ENCODE data around the gene ITSN2.

ITSN2 gene

GRCh38 chr2:24332791-24333540, 27.4 kb downstream of the ITSN2 start:
- DNase-seq: no peak

DNA sequence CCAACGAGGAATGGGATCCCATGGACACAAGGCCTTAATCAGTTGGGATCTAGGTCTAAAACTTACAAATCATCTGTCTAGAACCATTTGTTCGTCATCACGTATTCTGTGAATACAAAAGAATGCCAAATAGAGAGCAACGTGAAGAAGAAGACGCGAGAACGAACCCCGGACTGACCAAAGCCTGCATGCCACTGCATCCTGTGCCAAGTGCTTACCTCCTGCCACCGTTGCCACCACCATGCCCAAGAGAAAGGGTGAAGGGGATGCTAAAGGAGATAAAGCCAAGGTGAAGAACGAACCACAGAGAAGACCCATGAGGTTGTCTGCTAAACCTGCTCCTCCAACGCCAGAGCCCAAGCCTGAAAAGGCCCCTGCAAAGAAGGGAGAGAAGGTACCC, 30.2 kb downstream of the ITSN2 start:
- DNase-seq: no peak

- no peak for DNase-seq
These were observed 30.6 kb downstream of the ITSN2 start for GRCh38 chr2:24329700-24330099.

- DNase-seq: no peak
These were observed 32.3 kb downstream of the ITSN2 start for GRCh38 chr2:24328010-24328409.

DNA sequence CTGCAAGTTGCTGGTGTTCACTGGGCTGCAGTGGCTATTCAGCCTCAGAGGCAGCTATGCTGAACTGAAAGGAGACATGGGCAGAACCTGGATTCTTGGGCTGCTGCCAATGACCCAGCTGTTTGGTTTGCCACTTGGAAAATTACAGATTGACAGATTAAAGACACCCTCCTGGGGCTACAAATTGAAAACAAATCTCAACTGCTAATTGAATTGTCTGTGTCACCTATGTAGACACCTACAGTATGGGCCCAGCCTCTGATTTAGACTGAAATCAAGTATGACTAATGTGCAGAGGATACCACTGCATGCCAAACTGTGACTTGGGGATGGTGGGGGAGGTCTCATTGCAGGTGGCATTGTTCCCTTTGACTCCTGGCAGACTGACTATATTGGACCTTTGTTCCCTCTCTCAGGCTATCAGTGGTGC, 42.8 kb downstream of the ITSN2 start:
- DNase-seq: no peak

- no peak for DNase-seq
These were observed 44.7 kb downstream of the ITSN2 start for GRCh38 chr2:24315669-24316068.

DNA sequence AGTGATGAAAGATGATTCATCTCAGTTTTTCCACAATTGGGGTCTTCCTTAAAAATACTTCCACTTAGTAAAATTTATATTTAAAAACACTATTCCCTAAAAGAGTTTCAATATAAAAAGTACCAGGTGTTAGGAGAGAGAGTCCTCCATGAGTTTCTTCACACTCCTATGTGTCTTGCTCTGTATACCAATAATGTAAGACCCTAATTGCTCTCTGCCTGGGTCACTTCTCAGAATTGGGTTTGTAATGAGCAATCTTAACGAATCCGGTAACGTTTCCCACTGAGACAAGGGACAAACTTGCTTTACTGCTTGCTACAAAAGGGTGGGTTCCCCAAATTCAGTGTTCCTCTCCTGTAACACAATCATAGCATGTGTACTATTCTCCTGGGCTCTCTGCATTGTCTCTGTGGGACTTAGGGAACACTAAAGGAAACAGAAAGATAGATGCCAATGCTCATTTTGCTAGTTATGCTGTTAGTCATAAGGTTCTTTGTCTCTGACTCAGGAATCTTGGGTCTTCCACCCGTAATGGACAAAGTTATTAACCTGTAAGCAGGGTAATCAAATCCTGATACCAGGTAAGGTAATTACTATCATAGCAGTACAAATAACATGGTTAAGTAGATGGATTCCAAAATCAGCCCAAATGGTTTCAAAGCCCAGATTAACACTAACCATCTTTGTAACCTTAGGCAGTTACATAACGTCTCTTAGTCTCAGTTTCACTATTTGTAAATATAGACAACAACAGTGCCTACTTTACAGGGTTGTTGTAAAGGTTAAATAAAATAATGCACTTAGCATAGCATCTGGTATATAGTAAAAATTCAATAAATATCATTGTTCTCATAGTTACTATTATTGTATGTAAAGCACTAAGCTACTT, 46.3 kb downstream of the ITSN2 start:
- DNase-seq: no peak

DNA sequence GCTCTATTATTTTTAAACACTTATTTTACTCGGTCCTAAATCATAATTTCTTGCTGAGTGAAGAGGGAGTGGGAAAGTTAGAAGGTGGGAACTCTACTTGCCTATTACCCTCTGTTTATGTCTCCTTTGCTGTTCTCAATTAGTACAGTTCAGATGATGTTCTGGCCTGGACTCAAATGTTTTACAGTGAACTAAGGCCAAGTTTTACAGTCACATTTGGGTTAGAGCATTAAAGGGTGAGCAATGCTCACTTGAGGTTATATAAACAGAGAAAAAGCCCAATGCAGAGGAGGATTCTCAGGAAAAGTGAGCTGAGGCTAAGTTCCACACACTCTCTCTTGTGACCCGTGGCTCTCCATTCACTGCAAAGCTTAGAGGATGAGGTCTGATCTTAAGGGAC, 52.4 kb downstream of the ITSN2 start:
- DNase-seq: no peak

- no peak for DNase-seq
These were observed 55.7 kb downstream of the ITSN2 start for GRCh38 chr2:24304631-24305030.

- DNase-seq: no peak
These were observed 56.2 kb downstream of the ITSN2 start for GRCh38 chr2:24304098-24304497.

GRCh38 chr2:24301599-24301998, 58.7 kb downstream of the ITSN2 start:
- no peak for DNase-seq

DNA sequence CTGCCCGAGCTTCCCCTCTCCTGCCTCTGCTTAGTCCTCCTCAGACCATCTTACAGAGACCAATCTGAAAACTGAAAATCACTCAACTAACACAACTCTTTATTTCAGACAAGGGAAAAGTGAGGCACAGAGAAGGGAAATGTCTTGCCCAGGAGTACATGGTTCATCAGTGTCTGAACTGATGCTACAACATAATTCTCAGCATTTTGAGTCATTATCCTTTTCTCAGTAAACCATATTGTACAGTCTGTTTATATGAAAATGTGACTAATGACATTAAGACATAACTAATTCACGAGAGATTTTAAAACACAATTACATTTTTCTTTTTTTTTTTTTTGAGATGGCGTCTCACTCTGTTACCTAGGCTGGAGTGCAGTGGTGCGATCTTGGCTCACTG, 62.7 kb downstream of the ITSN2 start:
- no peak for DNase-seq

- no peak for DNase-seq
These were observed 73.2 kb downstream of the ITSN2 start for GRCh38 chr2:24287171-24287570.

- DNase-seq: no peak
These were observed 74.7 kb downstream of the ITSN2 start for GRCh38 chr2:24285484-24286152.

DNA sequence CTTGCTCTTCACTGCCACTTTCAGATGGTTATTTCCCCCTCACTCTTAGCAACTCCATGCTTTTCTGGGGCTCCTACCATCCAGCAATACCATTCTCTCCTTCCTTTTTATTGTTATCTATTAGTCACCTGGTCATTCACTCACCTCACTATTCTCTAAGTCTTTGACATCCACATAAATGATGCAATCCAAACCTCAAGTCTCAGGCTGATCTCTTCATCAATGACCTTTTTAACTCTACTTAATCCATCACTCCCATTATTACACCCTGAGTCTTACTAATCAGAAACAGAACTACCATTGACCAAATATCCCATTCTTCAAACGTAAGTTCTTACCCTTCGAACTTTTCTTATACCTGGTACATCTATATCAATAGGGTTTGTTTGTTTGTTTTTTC, 79.7 kb downstream of the ITSN2 start:
- DNase-seq: no peak

- no peak for DNase-seq
These were observed 80.2 kb downstream of the ITSN2 start for GRCh38 chr2:24280161-24280560.

DNA sequence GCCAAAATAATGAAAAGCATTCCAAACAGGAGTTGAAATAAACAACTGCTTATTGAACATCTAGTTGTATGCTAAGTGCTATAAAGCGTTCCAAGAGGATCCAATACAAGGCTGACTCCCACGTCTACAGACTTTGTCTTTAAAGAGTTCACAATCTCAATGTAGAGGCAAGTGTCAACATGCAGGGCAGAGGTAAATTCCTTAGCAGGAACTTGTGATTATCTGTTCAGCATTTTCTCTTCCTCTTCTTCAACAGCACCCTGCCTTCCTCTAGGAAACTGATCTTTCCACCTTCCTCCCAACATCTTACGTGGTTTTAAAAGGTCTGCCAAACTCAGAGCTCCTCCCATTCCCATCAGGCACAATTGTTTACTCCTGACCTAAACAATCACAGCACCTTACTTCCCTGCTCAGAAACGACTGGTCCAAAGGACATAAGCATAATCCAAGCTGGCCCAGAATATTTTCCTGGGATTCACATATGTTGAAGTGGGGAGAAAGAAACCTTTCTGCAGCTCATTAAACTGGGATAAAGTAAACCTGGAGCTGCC, 83.9 kb downstream of the ITSN2 start:
- DNase-seq: no peak

DNA sequence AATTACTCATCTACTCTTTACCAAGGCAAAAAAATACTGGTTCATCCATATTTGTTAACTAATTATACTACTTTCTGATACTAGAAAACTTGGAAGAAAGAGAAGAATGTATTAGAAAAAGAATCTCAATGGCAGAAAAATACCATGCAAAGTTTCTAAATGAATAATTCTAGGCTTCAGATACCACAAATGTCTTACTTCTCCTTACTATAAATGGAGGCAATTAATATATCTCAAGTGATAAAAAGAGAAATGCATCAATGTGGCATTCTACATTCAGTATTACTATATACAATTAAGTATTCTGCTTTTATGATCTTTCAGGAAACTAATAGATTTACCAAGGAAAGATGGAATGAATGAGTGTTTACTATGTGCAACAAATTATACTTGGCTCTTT, 85.5 kb downstream of the ITSN2 start:
- DNase-seq: no peak

DNA sequence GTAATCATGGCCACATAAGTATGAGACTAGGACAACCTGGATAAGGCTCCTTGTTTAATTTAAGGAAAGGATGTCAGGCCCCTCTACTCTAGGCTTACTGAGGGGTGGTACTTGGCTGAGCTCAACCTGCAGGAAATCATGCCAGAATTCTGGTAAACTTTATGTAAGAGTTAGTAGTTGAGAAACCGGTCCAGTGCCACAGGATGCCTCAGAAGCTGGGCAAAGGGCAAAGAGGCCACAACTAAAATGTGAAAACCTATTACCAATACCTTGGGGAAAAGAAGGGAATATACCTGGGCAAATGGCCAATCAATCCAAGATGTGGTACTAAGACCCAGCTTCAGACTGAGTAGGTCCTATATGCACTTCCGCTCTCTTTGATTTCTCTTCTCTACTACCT, 86.7 kb downstream of the ITSN2 start:
- no peak for DNase-seq

DNA sequence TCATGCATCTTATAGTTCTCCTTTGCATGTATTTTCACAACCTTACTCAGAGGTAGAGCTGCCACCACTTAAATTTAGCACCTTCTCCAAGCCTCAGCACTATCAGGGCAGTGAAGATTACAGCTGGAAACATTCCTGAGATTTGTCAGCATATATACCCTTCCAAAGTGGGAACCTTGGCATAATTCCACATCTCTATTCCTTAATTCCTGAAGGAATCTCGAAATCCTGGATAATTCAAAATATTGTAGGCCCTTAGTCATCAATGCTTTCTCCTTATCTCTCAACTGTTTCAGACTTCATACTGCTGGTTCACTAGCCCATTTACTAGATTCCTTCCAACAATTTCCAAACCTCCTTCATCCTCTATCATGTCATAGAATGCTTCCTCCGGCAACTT, 87.4 kb downstream of the ITSN2 start:
- no peak for DNase-seq

DNA sequence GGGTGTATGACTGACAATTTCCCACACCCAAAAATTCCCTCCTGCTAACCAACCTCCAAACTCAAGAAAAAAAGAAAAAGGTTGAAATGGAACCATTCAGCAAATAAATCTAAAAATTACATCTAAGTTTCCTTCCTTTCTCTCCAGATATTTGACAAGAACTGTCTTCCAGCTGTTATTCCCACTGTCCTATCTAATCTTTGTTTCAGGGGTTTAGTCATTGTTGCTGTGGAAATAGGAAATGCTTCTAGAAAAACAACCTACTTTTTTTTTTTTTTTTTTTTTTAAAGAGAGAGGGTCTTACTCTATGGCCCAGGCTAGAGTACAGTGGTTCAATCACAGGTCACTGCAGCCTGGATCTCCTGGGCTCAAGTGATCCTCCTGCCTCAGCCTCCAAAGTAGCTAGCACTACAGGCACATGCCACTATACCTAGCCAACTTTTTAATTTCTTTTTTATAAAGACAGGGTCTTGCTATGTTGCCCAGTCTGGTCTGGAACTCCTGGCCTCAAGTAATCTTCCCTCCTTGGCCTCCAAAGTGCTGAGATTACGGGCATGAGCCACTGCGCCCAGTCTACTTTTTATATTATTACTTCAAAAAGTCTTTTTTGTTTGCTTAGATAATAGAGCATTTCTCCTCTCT, 88.1 kb downstream of the ITSN2 start:
- no peak for DNase-seq

GRCh38 chr2:24269265-24269664, 91.1 kb downstream of the ITSN2 start:
- DNase-seq: no peak

GRCh38 chr2:24265212-24265611, 95.1 kb downstream of the ITSN2 start:
- no peak for DNase-seq
